ENCODE measurements around the gene TAPT1.

TAPT1 gene

GRCh38 chr4:16222957-16223527 lies 3.2 kb downstream of the TAPT1 start:
- in situ Hi-C loops (cut with HindIII; ENCODE audit: low sequenced_read_pairs) = no loop called here
- no peak overlapping the region for H3K4me3 ChIP-seq (ENCODE audit: low read depth, low read length)
- no peak for DNase-seq (ENCODE audit: low read depth)
- TF ChIP-seq CTCF (IDR thresholded peaks at IDR 0.05; ENCODE audit: low read depth, low read length, missing control alignments) = no peak

- H3K4me3 ChIP-seq (ENCODE audit: low read depth, low read length) = no peak overlapping the region
- DNase-seq (ENCODE audit: low read depth) = no peak
- TF ChIP-seq CTCF (IDR thresholded peaks at IDR 0.05; ENCODE audit: low read depth, low read length, missing control alignments) = no peak
- in situ Hi-C loops (cut with HindIII; ENCODE audit: low sequenced_read_pairs) = no loop called here
Observed at GRCh38 chr4:16218950-16219349, 7.3 kb downstream of the TAPT1 start.

GRCh38 chr4:16217300-16218051 lies 8.8 kb downstream of the TAPT1 start:
- in situ Hi-C loops (cut with HindIII; ENCODE audit: low sequenced_read_pairs) = no loop called here
- no peak overlapping the region for H3K4me3 ChIP-seq (ENCODE audit: low read depth, low read length)
- no peak for DNase-seq (ENCODE audit: low read depth)
- TF ChIP-seq CTCF (IDR thresholded peaks at IDR 0.05; ENCODE audit: low read depth, low read length, missing control alignments) = no peak

GRCh38 chr4:16213121-16213520 lies 13.2 kb downstream of the TAPT1 start:
- H3K4me3 ChIP-seq (ENCODE audit: low read depth, low read length) = no peak overlapping the region
- no peak for DNase-seq (ENCODE audit: low read depth)
- in situ Hi-C loops (cut with HindIII; ENCODE audit: low sequenced_read_pairs) = no loop called here
- no peak for TF ChIP-seq CTCF (IDR thresholded peaks at IDR 0.05; ENCODE audit: low read depth, low read length, missing control alignments)

GRCh38 chr4:16212138-16212782 lies 14.0 kb downstream of the TAPT1 start:
- no peak overlapping the region for H3K4me3 ChIP-seq (ENCODE audit: low read depth, low read length)
- in situ Hi-C loops (cut with HindIII; ENCODE audit: low sequenced_read_pairs) = no loop called here
- DNase-seq (ENCODE audit: low read depth) = no peak
- TF ChIP-seq CTCF (IDR thresholded peaks at IDR 0.05; ENCODE audit: low read depth, low read length, missing control alignments) = no peak

- TF ChIP-seq CTCF (IDR thresholded peaks at IDR 0.05; ENCODE audit: low read depth, low read length, missing control alignments) = no peak
- in situ Hi-C loops (cut with HindIII; ENCODE audit: low sequenced_read_pairs) = no loop called here
- no peak overlapping the region for H3K4me3 ChIP-seq (ENCODE audit: low read depth, low read length)
- no peak for DNase-seq (ENCODE audit: low read depth)
Observed at GRCh38 chr4:16207409-16207808, 18.9 kb downstream of the TAPT1 start.

Data from astrocyte of the cerebellum (primary cell).